ENCODE data around the gene GP9.
A peak's percentile ranks its signal among the peaks of the same experiment; 100 is the strongest.

Gene GP9

GRCh38 chr3:129038121-129038855, 22.3 kb upstream of the GP9 start:
- Histone ChIP-seq H3K27ac (ENCODE audit: low read depth, low read length) (no peak overlapping the region), H3K4me1 (ENCODE audit: control insufficient read depth, insufficient read depth, low read length) (peaks cover 14% of the 10 kb centered on the region), H3K4me3 (ENCODE audit: low read depth, low read length) (no peak overlapping the region), H3K36me3 (ENCODE audit: control insufficient read depth, insufficient read depth, low read length) (no peaks in the 10 kb centered on the region), H3K27me3 (ENCODE audit: control insufficient read depth, insufficient read depth, low read length) (no peaks in the 10 kb centered on the region), H3K9ac (ENCODE audit: low read length) (no peak overlapping the region), H3K9me3 (ENCODE audit: control insufficient read depth, insufficient read depth, low read depth, low read length) (no peaks in the 10 kb centered on the region)

GRCh38 chr3:129039271-129040038, 21.1 kb upstream of the GP9 start:
- no peaks in the 10 kb centered on the region for H3K36me3 ChIP-seq (ENCODE audit: control insufficient read depth, insufficient read depth, low read length)
- H3K27ac ChIP-seq (ENCODE audit: low read depth, low read length), result no peak overlapping the region

DNA sequence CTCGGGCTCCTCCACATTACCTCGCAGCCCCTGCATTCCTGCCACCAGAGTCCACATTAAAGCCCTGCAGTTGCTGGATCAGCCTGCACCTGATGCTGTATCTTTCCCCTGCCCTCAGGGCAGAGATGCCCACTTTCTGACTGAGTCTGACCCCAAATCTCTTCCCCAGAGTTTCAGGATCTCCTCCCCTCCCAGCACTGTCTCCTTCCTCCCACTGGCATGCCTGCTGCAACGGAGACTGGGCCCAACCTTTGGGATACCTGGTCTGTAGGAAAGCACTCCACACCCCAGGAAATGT, 20.6 kb upstream of the GP9 start:
- H3K4me3 ChIP-seq (ENCODE audit: low read depth, low read length), result no peak overlapping the region
- no peak overlapping the region for H3K27ac ChIP-seq (ENCODE audit: low read depth, low read length)
- H3K27me3 ChIP-seq (ENCODE audit: control insufficient read depth, insufficient read depth, low read length), result no peaks in the 10 kb centered on the region
- no peaks in the 10 kb centered on the region for H3K9me3 ChIP-seq (ENCODE audit: control insufficient read depth, insufficient read depth, low read depth, low read length)
- peaks cover 14% of the 10 kb centered on the region for H3K4me1 ChIP-seq (ENCODE audit: control insufficient read depth, insufficient read depth, low read length)
- no peaks in the 10 kb centered on the region for H3K36me3 ChIP-seq (ENCODE audit: control insufficient read depth, insufficient read depth, low read length)
- H3K9ac ChIP-seq (ENCODE audit: low read length), result no peak overlapping the region

More at GRCh38 chr3:129039271-129040038, 21.1 kb upstream of the GP9 start:
- Histone ChIP-seq H3K4me3 (ENCODE audit: low read depth, low read length) (no peak overlapping the region), H3K9ac (ENCODE audit: low read length) (no peak overlapping the region), H3K9me3 (ENCODE audit: control insufficient read depth, insufficient read depth, low read depth, low read length) (no peaks in the 10 kb centered on the region), H3K4me1 (ENCODE audit: control insufficient read depth, insufficient read depth, low read length) (peaks cover 14% of the 10 kb centered on the region), H3K27me3 (ENCODE audit: control insufficient read depth, insufficient read depth, low read length) (no peaks in the 10 kb centered on the region)

DNA sequence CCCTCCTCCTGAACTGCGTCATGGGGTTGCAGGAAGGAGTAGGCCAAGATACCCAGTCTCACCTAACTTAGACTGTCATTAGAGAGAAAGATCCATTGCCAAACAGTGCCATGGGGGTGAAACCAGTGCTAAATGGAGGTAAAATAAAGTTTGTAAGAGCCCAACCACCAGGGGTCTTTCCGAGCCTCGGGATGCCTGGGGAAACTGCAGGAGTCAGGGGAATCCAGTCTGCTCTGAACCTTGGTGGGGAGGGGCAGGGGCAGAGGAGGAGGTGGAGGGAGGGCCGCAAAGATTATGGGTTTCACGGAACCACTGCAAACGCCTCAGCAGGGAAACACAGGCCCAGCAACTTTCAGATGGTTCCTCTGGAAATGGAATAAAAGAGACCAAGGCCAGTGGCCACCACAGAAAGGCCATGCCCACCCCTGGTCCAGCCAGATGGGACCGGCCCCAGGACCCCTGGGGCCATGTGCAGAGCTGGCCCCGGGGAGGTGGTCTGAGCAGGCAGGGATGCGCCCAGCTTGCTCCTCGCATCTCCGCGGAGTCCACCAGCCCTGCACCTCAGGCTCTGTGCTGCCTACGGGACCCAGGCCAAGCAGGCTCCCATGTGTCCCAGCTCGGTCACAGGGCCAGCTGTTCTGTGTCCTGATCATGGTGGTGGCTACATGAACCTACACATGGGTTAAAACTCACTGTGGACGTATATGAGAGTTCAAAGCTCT, 19.8 kb upstream of the GP9 start:
- H3K27me3 ChIP-seq (ENCODE audit: control insufficient read depth, insufficient read depth, low read length), result no peaks in the 10 kb centered on the region; the same call in 1 of the 2 replicates
- no peak overlapping the region for H3K4me3 ChIP-seq (ENCODE audit: low read depth, low read length)
- no peaks in the 10 kb centered on the region for H3K36me3 ChIP-seq (ENCODE audit: control insufficient read depth, insufficient read depth, low read length)
- H3K27ac ChIP-seq (ENCODE audit: low read depth, low read length), result no peak overlapping the region
- no peak overlapping the region for H3K9ac ChIP-seq (ENCODE audit: low read length)
- H3K9me3 ChIP-seq (ENCODE audit: control insufficient read depth, insufficient read depth, low read depth, low read length), result no peaks in the 10 kb centered on the region
- H3K4me1 ChIP-seq (ENCODE audit: control insufficient read depth, insufficient read depth, low read length), result peaks cover 14% of the 10 kb centered on the region

DNA sequence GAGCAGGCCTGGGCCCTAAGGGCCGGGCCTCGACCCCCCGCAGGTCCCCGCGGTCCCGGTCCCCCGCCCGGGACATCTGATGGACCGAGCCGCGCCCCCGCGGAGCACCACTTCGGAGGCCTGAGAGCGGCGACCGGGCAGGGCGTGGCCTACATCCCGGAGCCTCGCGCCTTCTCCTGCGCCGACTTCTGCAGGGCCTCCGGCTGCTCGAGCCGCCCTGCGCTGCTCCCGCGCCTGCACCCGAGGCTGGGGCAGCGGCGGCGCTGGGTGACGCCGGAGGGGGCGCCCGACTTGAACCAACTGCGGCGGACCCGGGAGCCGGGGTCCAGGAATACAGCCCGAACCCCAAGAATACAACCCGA, 14.9 kb upstream of the GP9 start:
- H3K9me3 ChIP-seq (ENCODE audit: control insufficient read depth, insufficient read depth, low read depth, low read length), result peaks cover 4% of the 10 kb centered on the region
- no peak overlapping the region for H3K9ac ChIP-seq (ENCODE audit: low read length)
- peak overlapping the region; percentile 41; the same call in 1 of the 2 replicates for H3K4me3 ChIP-seq (ENCODE audit: low read depth, low read length)
- H3K27me3 ChIP-seq (ENCODE audit: control insufficient read depth, insufficient read depth, low read length), result peaks cover 17% of the 10 kb centered on the region; the same call in 1 of the 2 replicates
- no peak overlapping the region for H3K27ac ChIP-seq (ENCODE audit: low read depth, low read length)
- no peaks in the 10 kb centered on the region for H3K36me3 ChIP-seq (ENCODE audit: control insufficient read depth, insufficient read depth, low read length)
- no peaks in the 10 kb centered on the region; the same call in 1 of the 2 replicates for H3K4me1 ChIP-seq (ENCODE audit: control insufficient read depth, insufficient read depth, low read length)

- no peak overlapping the region for H3K27ac ChIP-seq (ENCODE audit: low read depth, low read length)
- H3K9me3 ChIP-seq (ENCODE audit: control insufficient read depth, insufficient read depth, low read depth, low read length), result peaks cover 4% of the 10 kb centered on the region
- no peak overlapping the region for H3K9ac ChIP-seq (ENCODE audit: low read length)
- no peaks in the 10 kb centered on the region for H3K36me3 ChIP-seq (ENCODE audit: control insufficient read depth, insufficient read depth, low read length)
- no peaks in the 10 kb centered on the region for H3K4me1 ChIP-seq (ENCODE audit: control insufficient read depth, insufficient read depth, low read length)
- peaks cover 17% of the 10 kb centered on the region; the same call in 1 of the 2 replicates for H3K27me3 ChIP-seq (ENCODE audit: control insufficient read depth, insufficient read depth, low read length)
- H3K4me3 ChIP-seq (ENCODE audit: low read depth, low read length), result peak overlapping the region; percentile 41; the same call in 1 of the 2 replicates
Observed at GRCh38 chr3:129046037-129046731, 14.4 kb upstream of the GP9 start.

GRCh38 chr3:129046732-129047552, 13.6 kb upstream of the GP9 start:
- Histone ChIP-seq H3K4me1 (ENCODE audit: control insufficient read depth, insufficient read depth, low read length) (no peaks in the 10 kb centered on the region), H3K27me3 (ENCODE audit: control insufficient read depth, insufficient read depth, low read length) (peaks cover 17% of the 10 kb centered on the region; the same call in 1 of the 2 replicates), H3K36me3 (ENCODE audit: control insufficient read depth, insufficient read depth, low read length) (no peaks in the 10 kb centered on the region), H3K9me3 (ENCODE audit: control insufficient read depth, insufficient read depth, low read depth, low read length) (peaks cover 4% of the 10 kb centered on the region), H3K4me3 (ENCODE audit: low read depth, low read length) (no peak overlapping the region), H3K9ac (ENCODE audit: low read length) (no peak overlapping the region), H3K27ac (ENCODE audit: low read depth, low read length) (no peak overlapping the region)

DNA sequence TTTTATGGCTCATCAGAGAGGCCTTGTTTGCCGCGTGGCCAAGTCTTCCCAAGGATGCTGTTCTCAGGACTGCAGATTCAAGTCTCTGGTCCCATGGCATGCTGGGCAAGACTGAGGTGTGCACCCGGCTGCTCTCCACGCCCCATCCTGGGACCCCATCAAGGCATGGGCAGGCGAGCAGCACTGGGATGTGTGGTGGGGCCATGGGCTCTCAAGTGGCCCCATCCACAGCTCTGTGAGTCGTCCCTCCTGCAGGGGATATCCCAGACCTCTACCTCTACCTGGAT, 13.1 kb upstream of the GP9 start:
- no peaks in the 10 kb centered on the region for H3K4me1 ChIP-seq (ENCODE audit: control insufficient read depth, insufficient read depth, low read length)
- peaks cover 17% of the 10 kb centered on the region; the same call in 1 of the 2 replicates for H3K27me3 ChIP-seq (ENCODE audit: control insufficient read depth, insufficient read depth, low read length)
- no peaks in the 10 kb centered on the region for H3K36me3 ChIP-seq (ENCODE audit: control insufficient read depth, insufficient read depth, low read length)
- H3K9ac ChIP-seq (ENCODE audit: low read length), result no peak overlapping the region
- H3K27ac ChIP-seq (ENCODE audit: low read depth, low read length), result no peak overlapping the region
- no peak overlapping the region for H3K4me3 ChIP-seq (ENCODE audit: low read depth, low read length)
- H3K9me3 ChIP-seq (ENCODE audit: control insufficient read depth, insufficient read depth, low read depth, low read length), result peaks cover 4% of the 10 kb centered on the region

GRCh38 chr3:129050556-129051295, 9.9 kb upstream of the GP9 start:
- H3K36me3 ChIP-seq (ENCODE audit: control insufficient read depth, insufficient read depth, low read length), result no peaks in the 10 kb centered on the region
- 0 out of 2 replicates have a peak, but pooled peaks cover 2% of the 10 kb centered on the region for H3K4me1 ChIP-seq (ENCODE audit: control insufficient read depth, insufficient read depth, low read length)
- no peak overlapping the region for H3K4me3 ChIP-seq (ENCODE audit: low read depth, low read length)
- H3K27ac ChIP-seq (ENCODE audit: low read depth, low read length), result no peak overlapping the region
- peaks cover 4% of the 10 kb centered on the region for H3K9me3 ChIP-seq (ENCODE audit: control insufficient read depth, insufficient read depth, low read depth, low read length)
- peaks cover 17% of the 10 kb centered on the region; the same call in 1 of the 2 replicates for H3K27me3 ChIP-seq (ENCODE audit: control insufficient read depth, insufficient read depth, low read length)
- H3K9ac ChIP-seq (ENCODE audit: low read length), result no peak overlapping the region
